K562 (cell line): ENCODE measurements around the gene MECR. TPM values are rescaled to one million over a fixed set of nuclear protein-coding genes. Genes with fewer than 3 reads are reported as not detected.

Source experiments
- ATAC-seq: fragments of 200-7000 bp; cut with Tn5 transposase; 3 replicates; pipeline ENCODE4 v1.9.1; 2020; ENCODE audit warnings: moderate library complexity
- BruUV-seq: library from RNA; stranded (reverse); fragments of 400-500 nt; replicated peaks from 2 replicates; lab custom pipeline; 2021; lab: Mats Ljungman, UMichigan
- CTCF ChIA-PET: fragments of 300-600 bp; formaldehyde crosslinking; extraction: SDS; loops from one replicate; lab custom pipeline; 2021; ENCODE audit warnings: low intra/inter-chr PET ratio; lab: Yijun Ruan, JAX
- POLR2A ChIA-PET: fragments of 300-600, 350-650 bp; sonication (Branson Sonifier 250); formaldehyde crosslinking; extraction: SDS; loops from one replicate; lab custom pipeline; 2021; ENCODE audit warnings: antibody characterized with exemption, inconsistent platforms; lab: Yijun Ruan, JAX
- DNase-seq, 4 experiments: peaks; one replicate each; pipeline versions ENCODE4 v3.0.0 to v3.0.0-alpha.2; 2011 to 2018; ENCODE audit warnings: low spot score in 3 of 4, mixed read lengths in 3 of 4; ENCODE audit errors: extremely low read depth in 1 of 4
- FAIRE-seq: peaks from 2 replicates; lab custom pipeline; 2011; peaks lifted over from hg19 to GRCh38; lab: Jason Lieb, UNC
- H2AFZ ChIP-seq: 2 replicates; pipeline ENCODE4 v1.6.0; 2011; ENCODE audit warnings: low read depth, low read length, control low read depth, inconsistent platforms
- H3K27ac ChIP-seq: fragments of 200-600 bp; 3 replicates; pipeline ENCODE4 v1.8.0; 2011; ENCODE audit warnings: low read depth, mild to moderate bottlenecking, control low read depth, inconsistent platforms, low read length, moderate library complexity, mixed read lengths; ENCODE audit errors: extremely low read depth
- H3K27me3 ChIP-seq, 2 experiments: fragments of 300-600 bp in 1 of 2; 2 replicates in 1 of 2; 3 replicates in 1 of 2; pipeline versions ENCODE4 v1.6.0 to v1.8.0; 2011; ENCODE audit warnings: inconsistent platforms in 2 of 2, low read length in 2 of 2, mild to moderate bottlenecking in 1 of 2, mixed read lengths in 1 of 2, moderate library complexity in 1 of 2; ENCODE audit not compliant: control insufficient read depth in 2 of 2, insufficient read depth in 2 of 2
- H3K36me3 ChIP-seq: fragments of 300-600 bp; 3 replicates; pipeline ENCODE4 v1.8.0; 2011; ENCODE audit warnings: mild to moderate bottlenecking, low read length, inconsistent platforms; ENCODE audit not compliant: control insufficient read depth, insufficient read depth
- H3K4me1 ChIP-seq, 2 experiments: fragments of 200-600 bp in 1 of 2; replicated peaks in 1 of 2; 2 replicates in 1 of 2; 3 replicates in 1 of 2; pipeline versions ENCODE4 v1.5.1 to v1.8.0; 2011; ENCODE audit warnings: inconsistent platforms in 2 of 2, low read length in 2 of 2, mild to moderate bottlenecking in 1 of 2, mixed read lengths in 1 of 2, moderate library complexity in 1 of 2; ENCODE audit not compliant: control insufficient read depth in 2 of 2, insufficient read depth in 2 of 2
- H3K4me2 ChIP-seq: 2 replicates; pipeline ENCODE4 v1.6.1; 2011; ENCODE audit warnings: low read length, control low read depth, inconsistent platforms, mixed read lengths; ENCODE audit not compliant: insufficient read depth
- H3K4me3 ChIP-seq: fragments of 200-600 bp; sonication (generic), shearing (Covaris generic); 2 replicates; pipeline ENCODE4 v1.5.1; 2016; ENCODE audit warnings: control low read depth, inconsistent platforms
- H3K79me2 ChIP-seq: fragments of 200-600 bp; 3 replicates; pipeline ENCODE4 v1.8.0; 2011; ENCODE audit warnings: low read length, inconsistent platforms; ENCODE audit not compliant: control insufficient read depth, insufficient read depth
- H3K9ac ChIP-seq, 2 experiments: 2 replicates each; pipeline versions ENCODE4 v1.6.0 to v1.6.1; 2011; ENCODE audit warnings: low read depth in 2 of 2, low read length in 2 of 2, control low read depth in 1 of 2, inconsistent platforms in 1 of 2, mild to moderate bottlenecking in 1 of 2, mixed read lengths in 1 of 2; ENCODE audit not compliant: insufficient read depth in 1 of 2
- H3K9me1 ChIP-seq: one replicate; pipeline ENCODE4 v1.6.0; 2011; ENCODE audit warnings: inconsistent platforms, mild to moderate bottlenecking, low read length, moderate library complexity; ENCODE audit not compliant: control insufficient read depth, insufficient read depth
- H3K9me3 ChIP-seq: replicated peaks from 2 replicates; pipeline ENCODE4 v1.5.1; 2011; ENCODE audit warnings: low read depth, low read length, inconsistent platforms; ENCODE audit not compliant: control insufficient read depth, insufficient read depth
- H4K20me1 ChIP-seq: replicated peaks from 2 replicates; pipeline ENCODE4 v1.6.1; 2011; ENCODE audit warnings: low read length, inconsistent platforms, mixed read lengths; ENCODE audit not compliant: control insufficient read depth, insufficient read depth
- E2F6 ChIP-seq, 2 experiments: IDR thresholded peaks; 2 replicates each; pipeline ENCODE4 v1.6.1; 2011; ENCODE audit warnings: borderline replicate concordance in 1 of 2, control low read depth in 1 of 2, low read depth in 1 of 2, low read length in 1 of 2, mild to moderate bottlenecking in 1 of 2, mixed read lengths in 1 of 2, moderate library complexity in 1 of 2; ENCODE audit not compliant: insufficient read depth in 1 of 2, insufficient read length in 1 of 2, poor library complexity in 1 of 2, severe bottlenecking in 1 of 2; ENCODE audit errors: extremely low read depth in 1 of 2
- MITF ChIP-seq: IDR thresholded peaks from 2 replicates; pipeline ENCODE4 v1.6.1; 2014; ENCODE audit warnings: antibody characterized with exemption
- PBX2 ChIP-seq, 2 experiments: IDR thresholded peaks in 1 of 2; conservative IDR thresholded peaks in 1 of 2; 2 replicates each; pipeline ENCODE4 v1.6.1; 2016; ENCODE audit warnings: low read depth in 2 of 2, mild to moderate bottlenecking in 1 of 2, missing compliant biosample characterization in 1 of 2, missing genetic modification characterization in 1 of 2, moderate library complexity in 1 of 2
- POLR2A ChIP-seq: fragments of 450-650 bp; conservative IDR thresholded peaks from 2 replicates; pipeline ENCODE4 v1.6.1; 2016
- SMAD4 ChIP-seq: fragments of 250-450 bp; sonication (Bioruptor Pico); conservative IDR thresholded peaks from 2 replicates; pipeline ENCODE4 v1.8.0; 2021; ENCODE audit warnings: inconsistent platforms, mild to moderate bottlenecking, moderate library complexity
- ZNF12 ChIP-seq: sonication (generic); formaldehyde crosslinking; IDR thresholded peaks from 2 replicates; pipeline ENCODE4 v1.4.0; 2020; ENCODE audit warnings: mild to moderate bottlenecking, missing genetic modification reagents
- ZNF280A ChIP-seq: fragments of 450-650 bp; IDR thresholded peaks from 2 replicates; pipeline ENCODE4 v1.6.1; 2018; ENCODE audit warnings: mild to moderate bottlenecking, low read depth; ENCODE audit not compliant: partially characterized antibody
- ZNF41 ChIP-seq: fragments of 250-450 bp; sonication (Bioruptor Pico); conservative IDR thresholded peaks from 2 replicates; pipeline ENCODE4 v1.4.0; 2020; ENCODE audit warnings: mild to moderate bottlenecking
- WGBS: fragments of 100-300 bp; shearing (Covaris generic); methylation state at CpG from one replicate; pipeline ENCODE4 v1.1.6; 2016; ENCODE audit warnings: low coverage, mixed read lengths; ENCODE audit not compliant: insufficient coverage; ENCODE audit errors: missing lambda C conversion rate; 5-methylcytosine and 5-hydroxymethylcytosine counted together
- in situ Hi-C: fragments of 300-500 bp; cut with MboI; formaldehyde crosslinking; loops from 4 replicates; pipeline ENCODE4 v1.15.0; 2018; ENCODE audit warnings: inconsistent platforms, mixed read lengths
- intact Hi-C: fragments of 100-400 bp; cut with micrococcal nuclease; formaldehyde crosslinking; loops from 2 replicates; pipeline ENCODE4 v1.14.2; 2022
- polyA plus RNA-seq, 8 experiments: library from polyadenylated mRNA; depleted of rRNA in 4 of 8; stranded (reverse) in 5 of 8; unstranded in 3 of 8; fragments of >200 nt; fragmentation: Nextera tagmentation in 2 of 8; fragmentation: Illumina TruSeq in 1 of 8; extraction: Ambion mirVana in 2 of 8; extraction: Trizol in 1 of 8; gene quantifications; 2 replicates each; pipeline versions ENCODE4 v1.2.1 to v1.2.3, GENCODE V29; 2011 to 2014; ENCODE audit warnings: inconsistent platforms in 1 of 8, missing spikeins in 1 of 8
- total RNA-seq, 7 experiments: library from RNA; depleted of rRNA in 6 of 7; stranded (reverse); fragments of >200 nt in 6 of 7; fragmentation: Illumina TruSeq in 2 of 7; extraction: Trizol in 2 of 7; gene quantifications; 2 replicates each; pipeline versions ENCODE4 v1.2.1 to v1.2.3, GENCODE V29; 2011 to 2021; ENCODE audit warnings: low replicate concordance in 1 of 7

MECR gene
- total and polyA plus RNA-seq, 9 of the 15 experiments (the other 6 are each of a cell fraction or from before 2014, with no cell fraction given), result 10.4 to 58.6 (median 42.9) TPM

- TF ChIP-seq PBX2 (CRISPR knock-in tag; IDR thresholded peaks at IDR 0.05; ENCODE audit: low read depth) (no peak), PBX2 (tag; conservative IDR thresholded peaks at IDR 0.05; ENCODE audit: low read depth) (0 out of 2 replicates have a peak, but pooled peaks have one; percentile 32), SMAD4 (CRISPR knock-in tag) (0 out of 2 replicates have a peak, but pooled peaks have one; percentile 32)
These were observed 51.0 kb downstream of the MECR start (continued) for GRCh38 chr1:29179641-29180184.

GRCh38 chr1:29177022-29177705 lies 53.6 kb downstream of the MECR start:
- intact Hi-C loops, result no loop called here
- 93% methylated on average over 11 of the region's 12 CpGs for WGBS
- Histone ChIP-seq H3K4me3 (no peak overlapping the region), H2AFZ (no peak overlapping the region), H3K27ac (peak overlapping the region; percentile 9; the same call in 1 of the 3 replicates), H3K4me2 (no peak overlapping the region), H3K79me2 (peaks cover 94% of the 10 kb centered on the region), H4K20me1 (peaks cover 37% of the 10 kb centered on the region; the same call in 1 of the 2 replicates), H3K9ac (no peak overlapping the region), H3K4me1 (peaks cover 16 to 22% of the 10 kb centered on the region in 2 experiments), H3K27me3 (no peaks in the 10 kb centered on the region), H3K36me3 (peaks cover 72% of the 10 kb centered on the region), H3K9me1 (peaks cover 4% of the 10 kb centered on the region), H3K9me3 (no peaks in the 10 kb centered on the region)
- BruUV-seq, result no TSS peak
- FAIRE-seq, result no peak
- ChIA-PET POLR2A (interaction anchor here (1.0 to 7.6 kb wide), 3 partner anchors 11 to 260 kb away, joined by 3 to 129 read pairs (median 3); no protein-coding TSS in a partner anchor), CTCF (interaction anchor here (0.6 kb wide), 1 partner anchor 17 kb away, joined by 3 read pairs; no protein-coding TSS in a partner anchor)
- ATAC-seq, result no peak
- DNase-seq, result no peak
- in situ Hi-C loops, result no loop called here
- TF ChIP-seq MITF (no peak), ZNF280A (no peak), ZNF41 (CRISPR knock-in tag) (no peak), POLR2A (0 out of 2 replicates have a peak, but pooled peaks have one; percentile 31), E2F6 (IDR thresholded peaks at IDR 0.05; ENCODE audit: borderline replicate concordance in 1 of 2, extremely low read depth in 1 of 2, insufficient read depth in 1 of 2, insufficient read length in 1 of 2, low read depth in 1 of 2, low read length in 1 of 2, poor library complexity in 1 of 2, severe bottlenecking in 1 of 2) (no peak), ZNF12 (CRISPR knock-in tag) (no peak)
